H9 (cell line): ENCODE data around the gene EFCAB5. TPM values are rescaled to one million over a fixed set of nuclear protein-coding genes. Genes with fewer than 3 reads are reported as not detected.

Source experiments
- DNase-seq: peaks from one replicate; pipeline ENCODE4 v3.0.0-alpha.2; 2017
- H2AFZ ChIP-seq: one replicate; pipeline ENCODE4 v1.6.1; 2013; ENCODE audit warnings: mild to moderate bottlenecking, low read length, control low read depth, moderate library complexity
- H2AK5ac ChIP-seq: 2 replicates; pipeline ENCODE4 v1.6.1; 2013; ENCODE audit warnings: low read length, control low read depth, mixed read lengths; ENCODE audit not compliant: insufficient read length
- H2BK120ac ChIP-seq: one replicate; pipeline ENCODE4 v1.6.1; 2013; ENCODE audit warnings: low read depth, mild to moderate bottlenecking, low read length, control low read depth, inconsistent platforms; ENCODE audit not compliant: poor library complexity, severe bottlenecking
- H2BK12ac ChIP-seq: 2 replicates; pipeline ENCODE4 v1.6.1; 2013; ENCODE audit warnings: low read length, control low read depth, mixed read lengths, low read depth; ENCODE audit not compliant: insufficient read length
- H2BK15ac ChIP-seq: 2 replicates; pipeline ENCODE4 v1.6.1; 2013; ENCODE audit warnings: low read depth, low read length, control low read depth
- H2BK20ac ChIP-seq: one replicate; pipeline ENCODE4 v1.6.1; 2013; ENCODE audit warnings: low read depth, mild to moderate bottlenecking, low read length, control low read depth, inconsistent platforms; ENCODE audit not compliant: poor library complexity, severe bottlenecking
- H2BK5ac ChIP-seq: 2 replicates; pipeline ENCODE4 v1.6.1; 2013; ENCODE audit warnings: low read length, control low read depth, mixed read lengths; ENCODE audit not compliant: insufficient read length
- H3K14ac ChIP-seq: 2 replicates; pipeline ENCODE4 v1.6.1; 2013; ENCODE audit warnings: low read length, control low read depth; ENCODE audit not compliant: insufficient read depth
- H3K18ac ChIP-seq: 2 replicates; pipeline ENCODE4 v1.6.1; 2013; ENCODE audit warnings: low read depth, mild to moderate bottlenecking, mixed read lengths, low read length, control low read depth; ENCODE audit not compliant: insufficient read length
- H3K23ac ChIP-seq: 2 replicates; pipeline ENCODE4 v1.6.1; 2013; ENCODE audit warnings: low read length, control low read depth, mixed read lengths, low read depth; ENCODE audit not compliant: insufficient read length
- H3K23me2 ChIP-seq: 2 replicates; pipeline ENCODE4 v1.6.1; 2013; ENCODE audit warnings: low read depth, mild to moderate bottlenecking, mixed read lengths, low read length, control low read depth; ENCODE audit not compliant: insufficient read length, poor library complexity, severe bottlenecking
- H3K27ac ChIP-seq: 2 replicates; pipeline ENCODE4 v1.5.1; 2013; ENCODE audit warnings: low read length, control low read depth, mixed read lengths, low read depth; ENCODE audit not compliant: insufficient read length
- H3K27me3 ChIP-seq: 2 replicates; pipeline ENCODE4 v1.6.1; 2013; ENCODE audit warnings: low read length, control low read depth, inconsistent platforms; ENCODE audit not compliant: insufficient read depth
- H3K4ac ChIP-seq: 2 replicates; pipeline ENCODE4 v1.6.1; 2013; ENCODE audit warnings: low read depth, mild to moderate bottlenecking, control low read depth, inconsistent platforms, low read length, moderate library complexity
- H3K4me1 ChIP-seq: 2 replicates; pipeline ENCODE4 v1.6.1; 2013; ENCODE audit warnings: low read length, control low read depth, inconsistent platforms; ENCODE audit not compliant: insufficient read depth
- H3K4me2 ChIP-seq: 2 replicates; pipeline ENCODE4 v1.6.1; 2013; ENCODE audit warnings: low read length, control low read depth, mixed read lengths; ENCODE audit not compliant: insufficient read length, insufficient read depth
- H3K56ac ChIP-seq: 2 replicates; pipeline ENCODE4 v1.6.1; 2013; ENCODE audit warnings: low read depth, mild to moderate bottlenecking, mixed read lengths, low read length, control low read depth; ENCODE audit not compliant: insufficient read length
- H3K79me1 ChIP-seq: 2 replicates; pipeline ENCODE4 v1.6.1; 2013; ENCODE audit warnings: low read depth, mild to moderate bottlenecking, moderate library complexity, low read length, control low read depth, inconsistent platforms; ENCODE audit not compliant: insufficient read depth, poor library complexity, severe bottlenecking
- H3K79me2 ChIP-seq: 2 replicates; pipeline ENCODE4 v1.6.1; 2013; ENCODE audit warnings: low read length, control low read depth, inconsistent platforms; ENCODE audit not compliant: insufficient read depth
- H3K9ac ChIP-seq: 2 replicates; pipeline ENCODE4 v1.6.1; 2013; ENCODE audit warnings: low read length, control low read depth, mixed read lengths; ENCODE audit not compliant: insufficient read length; ENCODE audit errors: extremely low read depth
- H3K9me3 ChIP-seq: one replicate; pipeline ENCODE4 v1.6.1; 2013; ENCODE audit warnings: low read depth, low read length, inconsistent platforms; ENCODE audit not compliant: control insufficient read depth
- H3T11ph ChIP-seq: one replicate; pipeline ENCODE4 v1.6.1; 2013; ENCODE audit warnings: mild to moderate bottlenecking, low read length, control low read depth, inconsistent platforms
- H4K20me1 ChIP-seq: one replicate; pipeline ENCODE4 v1.6.1; 2013; ENCODE audit not compliant: control insufficient read depth, insufficient read length, insufficient read depth
- H4K5ac ChIP-seq: 2 replicates; pipeline ENCODE4 v1.6.1; 2013; ENCODE audit warnings: low read depth, mild to moderate bottlenecking, mixed read lengths, low read length, control low read depth; ENCODE audit not compliant: insufficient read length
- H4K8ac ChIP-seq: replicated peaks from 2 replicates; pipeline ENCODE4 v1.6.1; 2013; ENCODE audit warnings: low read length, control low read depth, mixed read lengths, low read depth; ENCODE audit not compliant: insufficient read length
- H4K91ac ChIP-seq: 2 replicates; pipeline ENCODE4 v1.6.1; 2013; ENCODE audit warnings: low read depth, mild to moderate bottlenecking, moderate library complexity, mixed read lengths, low read length, control low read depth; ENCODE audit not compliant: insufficient read length
- H3K27ac Mint-ChIP-seq, 3 experiments: 2 replicates in 2 of 3; 3 replicates in 1 of 3; pipeline ENCODE4 v1.8.0; 2020 to 2021; ENCODE audit warnings: mixed read lengths in 3 of 3, mild to moderate bottlenecking in 1 of 3, moderate library complexity in 1 of 3
- H3K27me3 Mint-ChIP-seq: 2 replicates; pipeline ENCODE4 v1.8.0; 2021; ENCODE audit warnings: low read depth, mild to moderate bottlenecking, moderate library complexity, mixed read lengths
- H3K36me3 Mint-ChIP-seq, 3 experiments: 2 replicates in 2 of 3; 3 replicates in 1 of 3; pipeline ENCODE4 v1.8.0; 2020 to 2021; ENCODE audit warnings: low read depth in 3 of 3, mixed read lengths in 3 of 3; ENCODE audit not compliant: insufficient read depth in 1 of 3
- H3K4me1 Mint-ChIP-seq, 2 experiments: 2 replicates each; pipeline ENCODE4 v1.8.0; 2020; ENCODE audit warnings: mixed read lengths in 2 of 2
- H3K4me3 Mint-ChIP-seq, 2 experiments: 2 replicates in 1 of 2; 3 replicates in 1 of 2; pipeline ENCODE4 v1.8.0; 2020 to 2021; ENCODE audit warnings: mild to moderate bottlenecking in 2 of 2, mixed read lengths in 2 of 2, moderate library complexity in 1 of 2
- H3K9me3 Mint-ChIP-seq, 2 experiments: 2 replicates in 1 of 2; 3 replicates in 1 of 2; pipeline ENCODE4 v1.8.0; 2020; ENCODE audit warnings: mild to moderate bottlenecking in 2 of 2, mixed read lengths in 2 of 2, moderate library complexity in 1 of 2
- CTCF ChIP-seq: fragments of 200-600 bp; sonication (generic); conservative IDR thresholded peaks from 3 replicates; pipeline ENCODE4 v1.8.0; 2021; ENCODE audit warnings: antibody characterized with exemption, mild to moderate bottlenecking
- total RNA-seq: library from RNA; stranded (reverse); gene quantifications from 2 replicates; pipeline ENCODE4 v1.2.1, GENCODE V29; 2021

EFCAB5 gene
- total RNA-seq, 1 experiment from 2014 or later, result not detected

- no peaks in the 10 kb centered on the region for H3K27me3 Mint-ChIP-seq
- Histone ChIP-seq H2BK5ac (no peak overlapping the region), H3K23ac (no peak overlapping the region), H2BK12ac (no peak overlapping the region), H3K4me1 (no peaks in the 10 kb centered on the region), H3K79me2 (peaks cover 4% of the 10 kb centered on the region; the same call in 1 of the 2 replicates), H2AK5ac (no peak overlapping the region), H2BK15ac (no peak overlapping the region), H3K27me3 (no peaks in the 10 kb centered on the region), H2BK120ac (no peak overlapping the region), H4K5ac (no peak overlapping the region), H3K9me3 (no peaks in the 10 kb centered on the region), H3K56ac (no peak overlapping the region), H3K9ac (no peak overlapping the region), H3K27ac (no peak overlapping the region), H4K91ac (no peak overlapping the region), H3K23me2 (no peaks in the 10 kb centered on the region), H3K14ac (no peak overlapping the region), H2AFZ (no peak overlapping the region), H3T11ph (no peak overlapping the region), H3K4me2 (no peak overlapping the region), H3K4ac (no peak overlapping the region), H4K20me1 (no peaks in the 10 kb centered on the region), H3K79me1 (no peaks in the 10 kb centered on the region), H4K8ac (no peak overlapping the region), H3K18ac (no peak overlapping the region), H2BK20ac (no peak overlapping the region)
- peaks cover 6 to 7% of the 10 kb centered on the region in 2 experiments for H3K4me1 Mint-ChIP-seq
- H3K9me3 Mint-ChIP-seq, result no peaks in the 10 kb centered on the region
- H3K27ac Mint-ChIP-seq, result no peak overlapping the region
- H3K4me3 Mint-ChIP-seq, result no peak overlapping the region
- peaks cover 0 to 6% (median 5%) of the 10 kb centered on the region in 3 experiments; a peak in 6 of 7 replicates for H3K36me3 Mint-ChIP-seq
- DNase-seq, result no peak
- TF ChIP-seq CTCF, result no peak
These were observed 171.8 kb downstream of the EFCAB5 start for GRCh38 chr17:30113213-30113612.
